ENCODE data around the gene AOPEP.

GRCh38 chr9:94826044-94826443, 99.5 kb downstream of the AOPEP start:
- TF ChIP-seq CTCF (IDR thresholded peaks at IDR 0.05; ENCODE audit: low read length): no peak
- no peak for TF ChIP-seq EZH2phosphoT487 (IDR thresholded peaks at IDR 0.05; ENCODE audit: low read length)

Data from MM.1S (cell line).